HUES64 (cell line): Measurements from ENCODE around the gene DTX3.
"Not testable (repeated sequence)": the region's sequence is repeated elsewhere in the genome, so short reads cannot be mapped to it uniquely, and the experiment has no call there.

ENCODE experiments used
- H3K27ac ChIP-seq: 2 replicates; pipeline ENCODE4 v1.7.0; 2013; ENCODE audit warnings: low read depth, low read length, inconsistent platforms
- H3K27me3 ChIP-seq: 2 replicates; pipeline ENCODE4 v1.6.1; 2013; ENCODE audit warnings: mild to moderate bottlenecking, low read length; ENCODE audit not compliant: insufficient read depth
- H3K36me3 ChIP-seq: 2 replicates; pipeline ENCODE4 v1.6.1; 2013; ENCODE audit warnings: mild to moderate bottlenecking, low read length; ENCODE audit not compliant: insufficient read depth
- H3K4me1 ChIP-seq: 2 replicates; pipeline ENCODE4 v1.6.1; 2013; ENCODE audit warnings: mild to moderate bottlenecking, low read length, moderate library complexity; ENCODE audit not compliant: insufficient read depth
- H3K4me3 ChIP-seq: 2 replicates; pipeline ENCODE4 v1.5.1; 2013; ENCODE audit warnings: mild to moderate bottlenecking, low read length, moderate library complexity
- H3K9ac ChIP-seq: 2 replicates; pipeline ENCODE4 v1.6.1; 2013; ENCODE audit warnings: mild to moderate bottlenecking, low read depth, low read length
- H3K9me3 ChIP-seq: 2 replicates; pipeline ENCODE4 v1.6.1; 2013; ENCODE audit warnings: low read depth, low read length; ENCODE audit not compliant: insufficient read depth
- WGBS: fragments of 150-250, 120-280 bp; methylation state at CpG from one replicate; pipeline ENCODE4 v1.1.7; 2013; ENCODE audit warnings: missing lambda C conversion rate; 5-methylcytosine and 5-hydroxymethylcytosine counted together

The DTX3 gene

GRCh38 chr12:57584050-57584449 is 20.6 kb upstream of the DTX3 start:
- Histone ChIP-seq H3K36me3 (peaks cover 33% of the 10 kb centered on the region), H3K4me3 (no peak overlapping the region), H3K9me3 (no peaks in the 10 kb centered on the region), H3K9ac (no peak overlapping the region), H3K27ac (no peak overlapping the region), H3K4me1 (no peaks in the 10 kb centered on the region), H3K27me3 (peaks cover 9% of the 10 kb centered on the region)
- WGBS: 98% methylated on average over 2 of the region's 2 CpGs

GRCh38 chr12:57584690-57585089 is 19.9 kb upstream of the DTX3 start:
- H3K4me3 ChIP-seq: no peak overlapping the region
- H3K9ac ChIP-seq: no peak overlapping the region
- H3K27me3 ChIP-seq: peaks cover 9% of the 10 kb centered on the region
- peaks cover 26% of the 10 kb centered on the region for H3K36me3 ChIP-seq
- H3K9me3 ChIP-seq: no peaks in the 10 kb centered on the region
- no peaks in the 10 kb centered on the region for H3K4me1 ChIP-seq
- H3K27ac ChIP-seq: no peak overlapping the region

GRCh38 chr12:57585156-57585555 is 19.5 kb upstream of the DTX3 start:
- H3K36me3 ChIP-seq: peaks cover 22% of the 10 kb centered on the region
- no peak overlapping the region for H3K27ac ChIP-seq
- 82% methylated on average over 2 of the region's 2 CpGs for WGBS
- H3K9me3 ChIP-seq: no peaks in the 10 kb centered on the region
- H3K9ac ChIP-seq: no peak overlapping the region
- H3K27me3 ChIP-seq: peaks cover 9% of the 10 kb centered on the region
- no peaks in the 10 kb centered on the region for H3K4me1 ChIP-seq
- no peak overlapping the region for H3K4me3 ChIP-seq

DNA sequence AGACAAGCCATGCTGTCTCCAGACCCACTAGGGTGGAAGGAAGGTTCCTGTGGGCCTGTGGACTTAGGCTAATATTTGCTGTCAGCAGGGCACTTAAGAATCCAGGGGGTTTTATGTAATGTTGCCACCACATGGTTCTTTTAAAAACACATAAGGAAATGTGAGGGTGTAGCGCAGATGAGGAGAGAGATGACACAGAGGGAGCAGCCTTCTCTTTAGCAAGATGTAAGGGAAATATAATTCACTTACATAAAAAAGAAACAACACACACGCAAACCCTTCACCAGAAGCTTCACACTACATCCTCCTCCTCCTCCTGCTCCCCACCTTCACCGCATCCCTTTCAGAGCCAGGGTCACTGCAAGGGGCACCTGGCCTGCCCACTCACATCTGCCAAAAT is 18.5 kb upstream of the DTX3 start:
- H3K4me1 ChIP-seq: peaks cover 5% of the 10 kb centered on the region; the same call in 1 of the 2 replicates
- WGBS: 93% methylated on average over 2 of the region's 3 CpGs
- no peak overlapping the region for H3K4me3 ChIP-seq
- H3K36me3 ChIP-seq: peaks cover 13% of the 10 kb centered on the region
- H3K9ac ChIP-seq: no peak overlapping the region
- peaks cover 9% of the 10 kb centered on the region for H3K27me3 ChIP-seq
- H3K27ac ChIP-seq: no peak overlapping the region
- no peaks in the 10 kb centered on the region for H3K9me3 ChIP-seq

DNA sequence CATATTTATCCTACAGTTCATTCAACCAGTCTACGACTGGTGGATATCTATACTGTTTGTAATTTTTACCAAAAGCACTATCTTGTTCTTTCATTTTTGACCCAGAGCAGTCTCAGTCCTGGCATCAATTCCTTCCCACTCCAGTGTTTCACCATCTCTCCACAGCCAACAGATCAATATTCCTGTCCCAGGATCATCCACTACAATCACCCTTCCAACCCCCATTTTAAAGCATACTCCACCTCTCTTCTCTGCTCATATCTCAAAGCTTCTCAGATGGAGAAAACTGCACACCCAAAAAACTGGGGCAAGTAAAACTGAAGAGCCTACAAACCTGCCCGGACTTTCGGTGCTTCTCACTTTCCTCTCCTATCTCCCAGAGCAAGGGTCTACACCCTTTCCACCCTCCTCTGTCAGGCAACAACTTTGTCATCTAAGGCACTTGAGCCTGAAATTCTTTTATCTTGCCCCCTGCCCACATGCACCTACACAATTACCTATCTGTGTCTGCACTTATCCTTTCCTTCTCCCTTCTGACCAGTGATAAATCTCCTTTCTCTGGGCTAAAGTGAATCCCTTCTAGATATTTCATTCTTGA is 17.7 kb upstream of the DTX3 start:
- no peak overlapping the region for H3K9ac ChIP-seq
- no peak overlapping the region for H3K27ac ChIP-seq
- H3K36me3 ChIP-seq: peaks cover 5% of the 10 kb centered on the region
- H3K4me3 ChIP-seq: no peak overlapping the region
- H3K27me3 ChIP-seq: peaks cover 9% of the 10 kb centered on the region
- peaks cover 6% of the 10 kb centered on the region; the same call in 1 of the 2 replicates for H3K4me1 ChIP-seq
- no peaks in the 10 kb centered on the region for H3K9me3 ChIP-seq
- 96% methylated on average over 3 of the region's 3 CpGs for WGBS

- H3K27me3 ChIP-seq, H3K9ac ChIP-seq, H3K27ac ChIP-seq, H3K4me3 ChIP-seq, H3K9me3 ChIP-seq, H3K36me3 ChIP-seq: not testable (repeated sequence)
- peaks cover 11% of the 10 kb centered on the region; the same call in 1 of the 2 replicates for H3K4me1 ChIP-seq
- 93% methylated on average over 15 of the region's 15 CpGs for WGBS
These were observed 15.5 kb upstream of the DTX3 start for GRCh38 chr12:57588951-57589610.

- Histone ChIP-seq H3K9me3 (no peaks in the 10 kb centered on the region), H3K36me3 (peaks cover 7% of the 10 kb centered on the region), H3K4me3 (peak overlapping the region; percentile 87), H3K27me3 (peaks cover 9% of the 10 kb centered on the region), H3K9ac (peak overlapping the region; percentile 74), H3K4me1 (peaks cover 11% of the 10 kb centered on the region; the same call in 1 of the 2 replicates), H3K27ac (peak overlapping the region; percentile 92)
- 13% methylated on average over 2 of the region's 2 CpGs for WGBS
These were observed 14.2 kb upstream of the DTX3 start for GRCh38 chr12:57590479-57590863.

DNA sequence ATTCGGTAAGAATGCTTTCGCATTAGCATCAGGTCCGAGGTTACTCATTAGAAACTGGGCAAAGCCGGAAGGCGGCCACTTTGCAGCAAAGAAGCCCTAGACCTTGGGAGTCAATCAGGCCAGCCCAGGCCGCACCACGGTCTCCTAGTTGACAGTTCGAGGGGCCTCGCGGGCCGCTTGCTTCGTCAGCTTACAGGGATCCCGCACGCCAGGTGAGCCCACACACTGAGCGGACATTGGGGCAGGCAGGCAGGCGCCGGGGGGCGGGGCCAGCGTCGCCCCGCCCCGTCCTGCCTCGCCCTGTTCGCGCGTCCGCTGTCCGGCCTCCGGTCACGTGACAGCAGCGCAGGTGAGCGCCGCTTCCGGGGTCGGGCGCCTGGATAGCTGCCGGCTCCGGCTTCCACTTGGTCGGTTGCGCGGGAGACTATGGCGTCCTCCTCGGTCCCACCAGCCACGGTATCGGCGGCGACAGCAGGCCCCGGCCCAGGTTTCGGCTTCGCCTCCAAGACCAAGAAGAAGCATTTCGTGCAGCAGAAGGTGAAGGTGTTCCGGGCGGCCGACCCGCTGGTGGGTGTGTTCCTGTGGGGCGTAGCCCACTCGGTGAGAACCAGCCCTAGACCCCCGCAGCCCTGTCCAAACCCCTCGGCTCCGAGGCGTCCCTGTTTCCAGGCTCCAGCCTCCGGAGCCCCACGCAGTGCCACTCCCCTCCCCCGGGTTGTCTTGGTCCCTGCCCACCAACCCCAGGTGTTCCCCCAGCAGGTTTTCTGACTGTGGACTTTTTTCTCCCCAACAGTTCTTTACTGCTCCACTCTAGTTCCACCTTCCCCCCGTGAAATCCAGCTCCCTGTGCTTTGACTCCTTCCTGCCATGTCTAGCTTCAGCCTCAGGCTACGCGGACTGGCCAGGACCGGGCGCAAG is 13.5 kb upstream of the DTX3 start, which contains the start of gene PIP4K2C:
PIP4K2C (plus strand) TSS at position 329 of the 918 bp plus-strand sequence; CDS start at position 427, 98 bp downstream.
- H3K27ac ChIP-seq: peak within 1 kb of the TSS; percentile 92
- peak within 1 kb of the TSS; percentile 87 for H3K4me3 ChIP-seq
- under 1% methylated on average over 69 of the region's 69 CpGs for WGBS
- peaks cover 13% of the 10 kb centered on the region for H3K36me3 ChIP-seq
- peaks cover 11% of the 10 kb centered on the region; the same call in 1 of the 2 replicates for H3K4me1 ChIP-seq
- peaks cover 9% of the 10 kb centered on the region for H3K27me3 ChIP-seq
- H3K9me3 ChIP-seq: no peaks in the 10 kb centered on the region
- H3K9ac ChIP-seq: peak within 1 kb of the TSS; percentile 74

GRCh38 chr12:57591782-57592325 is 12.8 kb upstream of the DTX3 start:
- peak overlapping the region; percentile 70 for H3K9ac ChIP-seq
- 34% methylated on average over 10 of the region's 10 CpGs for WGBS
- no peaks in the 10 kb centered on the region for H3K9me3 ChIP-seq
- H3K27me3 ChIP-seq: peaks cover 9% of the 10 kb centered on the region
- peaks cover 11% of the 10 kb centered on the region; the same call in 1 of the 2 replicates for H3K4me1 ChIP-seq
- peak overlapping the region; percentile 87 for H3K4me3 ChIP-seq
- H3K36me3 ChIP-seq: peaks cover 18% of the 10 kb centered on the region
- no peak overlapping the region for H3K27ac ChIP-seq

- Histone ChIP-seq H3K9me3 (no peaks in the 10 kb centered on the region), H3K4me1 (peaks cover 11% of the 10 kb centered on the region; the same call in 1 of the 2 replicates), H3K4me3 (peak overlapping the region; percentile 87), H3K9ac (no peak overlapping the region), H3K27ac (no peak overlapping the region), H3K27me3 (peaks cover 6% of the 10 kb centered on the region), H3K36me3 (peaks cover 25% of the 10 kb centered on the region)
- WGBS: 77% methylated on average over 2 of the region's 2 CpGs
These were observed 12.0 kb upstream of the DTX3 start for GRCh38 chr12:57592551-57593165.
